ENCODE measurements around the gene OPCML.

- TF ChIP-seq TSHZ2 (CRISPR knock-in tag; IDR thresholded peaks at IDR 0.05): no peak
- no peak for TF ChIP-seq ARNTL (CRISPR knock-in tag; IDR thresholded peaks at IDR 0.05; ENCODE audit: borderline replicate concordance, low read depth)
- TF ChIP-seq, protein P1, sequence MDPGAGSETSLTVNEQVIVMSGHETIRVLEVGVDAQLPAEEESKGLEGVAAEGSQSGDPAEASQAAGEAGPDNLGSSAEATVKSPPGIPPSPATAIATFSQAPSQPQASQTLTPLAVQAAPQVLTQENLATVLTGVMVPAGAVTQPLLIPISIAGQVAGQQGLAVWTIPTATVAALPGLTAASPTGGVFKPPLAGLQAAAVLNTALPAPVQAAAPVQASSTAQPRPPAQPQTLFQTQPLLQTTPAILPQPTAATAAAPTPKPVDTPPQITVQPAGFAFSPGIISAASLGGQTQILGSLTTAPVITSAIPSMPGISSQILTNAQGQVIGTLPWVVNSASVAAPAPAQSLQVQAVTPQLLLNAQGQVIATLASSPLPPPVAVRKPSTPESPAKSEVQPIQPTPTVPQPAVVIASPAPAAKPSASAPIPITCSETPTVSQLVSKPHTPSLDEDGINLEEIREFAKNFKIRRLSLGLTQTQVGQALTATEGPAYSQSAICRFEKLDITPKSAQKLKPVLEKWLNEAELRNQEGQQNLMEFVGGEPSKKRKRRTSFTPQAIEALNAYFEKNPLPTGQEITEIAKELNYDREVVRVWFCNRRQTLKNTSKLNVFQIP (CRISPR knock-in tag; IDR thresholded peaks at IDR 0.05; ENCODE audit: borderline replicate concordance, low read depth): no peak
- TF ChIP-seq PPARA (CRISPR knock-in tag; IDR thresholded peaks at IDR 0.05; ENCODE audit: borderline replicate concordance): no peak
- no peak for TF ChIP-seq CSDC2 (CRISPR knock-in tag; IDR thresholded peaks at IDR 0.05)
- no peak for TF ChIP-seq CREB5 (CRISPR knock-in tag; IDR thresholded peaks at IDR 0.05; ENCODE audit: low read depth)
- TF ChIP-seq TCF4 (CRISPR knock-in tag; IDR thresholded peaks at IDR 0.05; ENCODE audit: borderline replicate concordance): no peak
- TF ChIP-seq ZFP30 (CRISPR knock-in tag; IDR thresholded peaks at IDR 0.05): no peak
- TF ChIP-seq GLIS3 (CRISPR knock-in tag; IDR thresholded peaks at IDR 0.05): no peak
These were observed 269.0 kb downstream of the OPCML start for GRCh38 chr11:133263332-133263731.

Measured in SK-N-SH treated with all-trans-retinoic acid at 6 μM for 48 hours (cell line).